Gastroesophageal sphincter (tissue), 3 donors: ENCODE results near the gene CPN2.

Source experiments
- EP300 ChIP-seq: sonication (generic); formaldehyde crosslinking; IDR thresholded peaks from one replicate; pipeline ENCODE4 v1.6.1; 2017; ENCODE audit warnings: antibody characterized with exemption, mild to moderate bottlenecking
- POLR2A ChIP-seq, 2 donors: fragments of 450-650 bp; IDR thresholded peaks; one replicate each; pipeline ENCODE4 v1.6.1; 2017; ENCODE audit warnings: antibody characterized with exemption in 2 of 2, mild to moderate bottlenecking in 2 of 2, moderate library complexity in 1 of 2
- POLR2AphosphoS5 ChIP-seq: sonication (generic); formaldehyde crosslinking; IDR thresholded peaks from one replicate; pipeline ENCODE4 v1.6.1; 2017; ENCODE audit warnings: antibody characterized with exemption
- TF ChIP-seq, protein P1 (sequence below), 4 experiments: fragments of 200-600 bp in 2 of 4; fragments of 450-650 bp in 2 of 4; sonication (generic) in 1 of 4; IDR thresholded peaks; one replicate each; pipeline ENCODE4 v1.5.1; 2017 to 2019; ENCODE audit warnings: antibody characterized with exemption in 4 of 4, mild to moderate bottlenecking in 2 of 4, moderate library complexity in 2 of 4

DNA sequence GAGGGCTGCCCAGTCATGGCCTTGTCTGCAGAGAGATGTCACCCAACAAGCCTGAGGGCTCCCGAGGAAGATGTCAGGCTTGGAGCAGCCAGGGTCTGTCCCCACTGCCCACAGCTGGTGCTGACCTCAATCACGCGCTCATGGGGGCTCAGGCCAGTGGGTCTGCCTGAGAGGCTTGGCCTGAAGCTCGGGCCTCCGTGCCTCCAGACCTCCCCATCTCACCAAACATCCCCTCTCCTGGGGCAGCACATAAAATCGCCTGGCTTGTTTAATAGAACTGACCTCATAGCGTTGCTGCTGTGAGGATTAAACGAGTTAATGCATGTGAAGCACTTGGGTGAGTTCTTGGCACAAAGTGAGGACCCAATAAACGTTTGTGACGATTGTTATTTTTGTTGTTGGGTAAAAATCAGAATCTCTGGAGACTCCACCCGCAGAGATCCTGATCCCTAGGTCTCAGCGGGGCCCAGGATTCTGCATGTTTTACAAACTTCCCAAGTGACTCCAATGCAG lies 14.9 kb upstream of the CPN2 start:
- TF ChIP-seq POLR2A (IDR thresholded peaks at IDR 0.05) (no peak), POLR2AphosphoS5 (no peak), EP300 (no peak)
- TF ChIP-seq, protein P1, sequence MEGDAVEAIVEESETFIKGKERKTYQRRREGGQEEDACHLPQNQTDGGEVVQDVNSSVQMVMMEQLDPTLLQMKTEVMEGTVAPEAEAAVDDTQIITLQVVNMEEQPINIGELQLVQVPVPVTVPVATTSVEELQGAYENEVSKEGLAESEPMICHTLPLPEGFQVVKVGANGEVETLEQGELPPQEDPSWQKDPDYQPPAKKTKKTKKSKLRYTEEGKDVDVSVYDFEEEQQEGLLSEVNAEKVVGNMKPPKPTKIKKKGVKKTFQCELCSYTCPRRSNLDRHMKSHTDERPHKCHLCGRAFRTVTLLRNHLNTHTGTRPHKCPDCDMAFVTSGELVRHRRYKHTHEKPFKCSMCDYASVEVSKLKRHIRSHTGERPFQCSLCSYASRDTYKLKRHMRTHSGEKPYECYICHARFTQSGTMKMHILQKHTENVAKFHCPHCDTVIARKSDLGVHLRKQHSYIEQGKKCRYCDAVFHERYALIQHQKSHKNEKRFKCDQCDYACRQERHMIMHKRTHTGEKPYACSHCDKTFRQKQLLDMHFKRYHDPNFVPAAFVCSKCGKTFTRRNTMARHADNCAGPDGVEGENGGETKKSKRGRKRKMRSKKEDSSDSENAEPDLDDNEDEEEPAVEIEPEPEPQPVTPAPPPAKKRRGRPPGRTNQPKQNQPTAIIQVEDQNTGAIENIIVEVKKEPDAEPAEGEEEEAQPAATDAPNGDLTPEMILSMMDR (IDR thresholded peaks at IDR 0.05) = no peak
